CD4-positive, alpha-beta T cell treated with Interleukin-12 subunit alpha and Interleukin-12 subunit beta, for 1 hour (primary cell): ENCODE data around the gene GNAI3.

ENCODE experiments used
- DNase-seq: peaks from one replicate; pipeline ENCODE4 v3.0.0-alpha.2; 2020

GNAI3 gene

GRCh38 chr1:109625601-109626560, 77.5 kb downstream of the GNAI3 start:
- no peak for DNase-seq

GRCh38 chr1:109626682-109627408, 78.4 kb downstream of the GNAI3 start:
- no peak for DNase-seq

GRCh38 chr1:109627692-109628399, 79.4 kb downstream of the GNAI3 start:
- no peak for DNase-seq

GRCh38 chr1:109628540-109629321, 80.3 kb downstream of the GNAI3 start:
- no peak for DNase-seq

- DNase-seq = no peak
Measured at GRCh38 chr1:109629372-109630030, 81.1 kb downstream of the GNAI3 start.

- DNase-seq = peak; percentile 38
Measured at GRCh38 chr1:109630081-109630897, 81.9 kb downstream of the GNAI3 start.

GRCh38 chr1:109630898-109631512, 82.6 kb downstream of the GNAI3 start:
- DNase-seq = no peak

- no peak for DNase-seq
Measured at GRCh38 chr1:109631513-109632505, 83.4 kb downstream of the GNAI3 start.

GRCh38 chr1:109632671-109633346, 84.4 kb downstream of the GNAI3 start:
- DNase-seq = no peak

- DNase-seq = no peak
Measured at GRCh38 chr1:109634292-109634691, 85.9 kb downstream of the GNAI3 start.

GRCh38 chr1:109634771-109635750, 86.6 kb downstream of the GNAI3 start:
- DNase-seq = peak; percentile 31

GRCh38 chr1:109635862-109636200, 87.4 kb downstream of the GNAI3 start:
- DNase-seq = no peak

- no peak for DNase-seq
Measured at GRCh38 chr1:109636201-109636952, 88.0 kb downstream of the GNAI3 start.

GRCh38 chr1:109637446-109637845, 89.0 kb downstream of the GNAI3 start:
- no peak for DNase-seq

GRCh38 chr1:109639063-109639840, 90.8 kb downstream of the GNAI3 start:
- no peak for DNase-seq

- DNase-seq = no peak
Measured at GRCh38 chr1:109639841-109640184, 91.4 kb downstream of the GNAI3 start.
